GM23248 (cell line): ENCODE data around the gene DLG2. TPM values are rescaled to one million over a fixed set of nuclear protein-coding genes. Genes with fewer than 3 reads are reported as not detected.
"Not testable (repeated sequence)": the region's sequence is repeated elsewhere in the genome, so short reads cannot be mapped to it uniquely, and the experiment has no call there.

Source experiments
- DNase-seq: peaks from one replicate; pipeline ENCODE4 v3.0.0-alpha.2; 2015
- H2AFZ ChIP-seq: fragments of 200-600 bp; sonication (generic); 2 replicates; pipeline ENCODE4 v1.6.1; 2016; ENCODE audit warnings: antibody characterized with exemption
- H3F3A ChIP-seq: fragments of 200-600 bp; sonication (generic); 2 replicates; pipeline ENCODE4 v1.6.1; 2016; ENCODE audit warnings: mild to moderate bottlenecking, antibody characterized with exemption, mixed run types; ENCODE audit not compliant: insufficient read depth
- H3K27ac ChIP-seq: fragments of 200-600 bp; sonication (generic); 2 replicates; pipeline ENCODE4 v1.5.1; 2016; ENCODE audit warnings: mild to moderate bottlenecking
- H3K27me3 ChIP-seq: fragments of 200-600 bp; sonication (generic); replicated peaks from 2 replicates; pipeline ENCODE4 v1.6.1; 2016; ENCODE audit warnings: mild to moderate bottlenecking; ENCODE audit not compliant: insufficient read depth
- H3K36me3 ChIP-seq: fragments of 200-600 bp; sonication (generic); 2 replicates; pipeline ENCODE4 v1.6.1; 2016; ENCODE audit warnings: low read depth, mild to moderate bottlenecking
- H3K4me1 ChIP-seq: fragments of 200-600 bp; sonication (generic); 2 replicates; pipeline ENCODE4 v1.6.1; 2016; ENCODE audit warnings: mild to moderate bottlenecking; ENCODE audit not compliant: insufficient read depth
- H3K4me2 ChIP-seq: fragments of 200-600 bp; sonication (generic); one replicate; pipeline ENCODE4 v1.6.1; 2016; ENCODE audit warnings: mild to moderate bottlenecking; ENCODE audit not compliant: unreplicated experiment
- H3K4me3 ChIP-seq: fragments of 200-600 bp; sonication (generic); 2 replicates; pipeline ENCODE4 v1.5.1; 2016; ENCODE audit warnings: mild to moderate bottlenecking
- H3K79me2 ChIP-seq: fragments of 200-600 bp; sonication (generic); 2 replicates; pipeline ENCODE4 v1.6.1; 2016; ENCODE audit warnings: mild to moderate bottlenecking; ENCODE audit not compliant: insufficient read depth
- H3K9ac ChIP-seq: fragments of 200-600 bp; sonication (generic); 2 replicates; pipeline ENCODE4 v1.6.1; 2016; ENCODE audit warnings: mild to moderate bottlenecking
- H3K9me2 ChIP-seq: fragments of 200-600 bp; sonication (generic); 2 replicates; pipeline ENCODE4 v1.6.1; 2016; ENCODE audit warnings: mixed run types, mild to moderate bottlenecking, moderate library complexity; ENCODE audit not compliant: insufficient read depth
- H3K9me3 ChIP-seq: fragments of 200-600 bp; sonication (generic); one replicate; pipeline ENCODE4 v1.6.1; 2017; ENCODE audit warnings: low read depth
- H4K20me1 ChIP-seq: fragments of 200-600 bp; sonication (generic); 2 replicates; pipeline ENCODE4 v1.6.0; 2016; ENCODE audit not compliant: insufficient read depth
- EZH2 ChIP-seq: fragments of 200-600 bp; sonication (generic); IDR thresholded peaks from 2 replicates; pipeline ENCODE4 v1.6.1; 2018; ENCODE audit warnings: antibody characterized with exemption, mild to moderate bottlenecking; ENCODE audit not compliant: insufficient read depth, poor library complexity, severe bottlenecking
- EZH2phosphoT487 ChIP-seq: fragments of 200-600 bp; sonication (generic); IDR thresholded peaks from 2 replicates; pipeline ENCODE4 v1.6.1; 2018; ENCODE audit warnings: antibody characterized with exemption, moderate library complexity, mild to moderate bottlenecking, low read depth; ENCODE audit not compliant: insufficient read depth
- WGBS, 2 experiments: methylation state at CpG; one replicate each; pipeline ENCODE4 v1.1.6; 2015 to 2017; ENCODE audit warnings: low lambda C conversion rate in 2 of 2, low coverage in 1 of 2; ENCODE audit errors: missing lambda C conversion rate in 2 of 2; 5-methylcytosine and 5-hydroxymethylcytosine counted together
- in situ Hi-C: fragments of 300-500 bp; cut with MboI; formaldehyde crosslinking; loops from 2 replicates; pipeline ENCODE4 v1.15.0; 2020
- polyA plus RNA-seq: library from polyadenylated mRNA; unstranded; fragments of >200 nt; fragmentation: Nextera tagmentation; extraction: Ambion mirVana; gene quantifications from 2 replicates; pipeline ENCODE4 v1.2.1, GENCODE V29; 2016
- total RNA-seq: library from RNA; depleted of rRNA; stranded (reverse); fragments of >200 nt; shearing (Covaris generic); gene quantifications from 2 replicates; pipeline ENCODE4 v1.2.3, GENCODE V29; 2014

Gene DLG2
- total and polyA plus RNA-seq, 2 experiments from 2014 or later: 1.1 to 1.7 TPM

DNA sequence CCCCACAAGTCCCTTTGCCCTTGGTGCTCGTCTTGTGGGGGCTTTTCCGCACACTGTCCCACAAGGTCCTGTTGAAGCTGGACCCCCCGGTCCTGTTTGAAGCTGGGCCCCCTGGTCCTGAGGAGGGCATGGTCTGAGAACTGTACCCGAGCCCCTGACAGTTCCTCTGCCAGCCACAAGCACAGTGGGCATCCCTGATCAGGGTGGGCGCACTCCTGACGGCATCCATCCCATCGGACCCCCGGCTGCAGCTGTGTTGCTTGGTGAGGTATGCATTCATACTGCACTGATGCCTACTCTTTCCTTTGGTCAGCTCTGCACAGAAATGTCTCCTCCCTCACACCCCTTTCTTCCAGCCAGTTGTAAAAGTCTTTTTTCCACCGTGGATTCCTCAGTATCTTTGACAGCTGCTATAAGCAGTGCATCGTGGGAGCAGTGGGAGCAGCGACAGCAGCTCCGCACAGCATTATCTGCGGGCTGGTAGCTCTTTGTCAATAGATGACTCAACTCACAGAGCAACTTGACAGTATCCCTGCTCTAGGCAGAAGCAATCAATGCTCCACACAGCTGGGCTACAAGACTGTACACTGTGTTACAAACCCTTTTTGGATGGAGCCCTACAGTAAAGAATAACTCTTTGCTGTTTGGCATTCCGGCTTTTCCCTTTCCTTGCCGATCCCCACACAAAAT, 1310.1 kb downstream of the DLG2 start:
- H3K4me1 ChIP-seq: 0 out of 2 replicates have a peak, but pooled peaks cover 9% of the 10 kb centered on the region
- TF ChIP-seq EZH2phosphoT487 (no peak), EZH2 (no peak)
- no peaks in the 10 kb centered on the region for H3K9me3 ChIP-seq
- H3K9ac ChIP-seq: no peak overlapping the region
- H3K36me3 ChIP-seq: no peaks in the 10 kb centered on the region
- H3K4me3 ChIP-seq: no peak overlapping the region
- DNase-seq: peak; percentile 60
- 54% methylated on average over 15 of the region's 15 CpGs for whole genome bisulfite sequencing, 2 experiments
- H4K20me1 ChIP-seq: no peaks in the 10 kb centered on the region
- H3K9me2 ChIP-seq: no peaks in the 10 kb centered on the region
- H3K4me2 ChIP-seq: peak overlapping the region; percentile 44
- no peaks in the 10 kb centered on the region for H3K27me3 ChIP-seq
- in situ Hi-C loops: no loop called here
- no peak overlapping the region for H3K27ac ChIP-seq
- H3F3A ChIP-seq: no peaks in the 10 kb centered on the region
- peak overlapping the region; percentile 38; the same call in 1 of the 2 replicates for H2AFZ ChIP-seq
- no peaks in the 10 kb centered on the region for H3K79me2 ChIP-seq

DNA sequence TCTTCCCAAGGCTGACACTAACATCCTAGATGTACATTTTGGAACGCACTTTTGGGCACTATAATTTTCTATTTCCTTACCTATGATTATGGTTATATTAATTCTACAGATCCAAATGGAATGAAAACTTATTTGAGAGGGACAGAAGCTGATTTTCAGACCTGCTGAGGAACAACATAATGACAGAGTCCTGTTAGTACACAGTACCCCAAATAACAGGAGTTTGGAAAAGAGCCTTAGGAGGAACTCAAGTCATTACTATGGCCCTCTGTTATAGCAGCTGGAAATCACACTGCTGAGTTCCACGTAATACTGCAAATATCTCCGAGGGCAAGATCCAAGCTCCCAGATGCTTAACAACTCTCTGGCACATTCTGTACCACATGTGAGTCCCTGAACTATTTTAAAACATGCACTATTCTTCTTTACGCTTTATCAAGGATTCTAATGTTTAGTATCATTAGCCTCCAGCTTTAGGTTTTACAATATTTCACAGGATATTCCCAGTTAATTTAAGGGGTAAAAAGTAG, 1313.2 kb downstream of the DLG2 start:
- TF ChIP-seq EZH2: no peak
- no peak for TF ChIP-seq EZH2phosphoT487
- H3F3A ChIP-seq: no peaks in the 10 kb centered on the region
- 17 to 19% methylated on average over 4 of the region's 4 CpGs for WGBS, 2 experiments

DNA sequence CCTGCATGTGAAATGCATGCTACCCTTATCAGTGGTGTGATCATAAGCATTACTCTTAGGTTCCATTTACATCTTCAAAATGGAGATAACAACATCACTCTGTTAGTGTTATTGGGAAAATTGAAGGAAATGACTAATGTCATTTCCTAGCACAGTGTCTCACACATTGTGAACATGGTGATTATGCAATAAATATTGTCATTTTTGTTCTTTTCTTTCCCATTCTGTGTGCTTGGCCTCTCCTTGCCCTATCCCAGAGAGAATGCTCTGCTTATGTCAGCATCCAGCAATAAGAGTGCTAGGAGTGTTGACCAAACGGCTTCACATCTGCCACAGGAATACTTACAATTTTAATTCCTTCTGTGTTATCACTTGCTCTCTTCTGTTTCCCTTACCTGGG, 1316.9 kb downstream of the DLG2 start:
- H3K79me2 ChIP-seq: no peaks in the 10 kb centered on the region
- no peak overlapping the region for H3K4me3 ChIP-seq
- H3F3A ChIP-seq: no peaks in the 10 kb centered on the region
- DNase-seq: no peak
- H3K4me2 ChIP-seq: no peak overlapping the region
- no peaks in the 10 kb centered on the region for H3K36me3 ChIP-seq
- 0 out of 2 replicates have a peak, but pooled peaks cover 9% of the 10 kb centered on the region for H3K4me1 ChIP-seq
- no peak overlapping the region for H3K9ac ChIP-seq
- H3K9me3 ChIP-seq: no peaks in the 10 kb centered on the region
- H2AFZ ChIP-seq: no peak overlapping the region
- no peaks in the 10 kb centered on the region for H4K20me1 ChIP-seq
- H3K27me3 ChIP-seq: no peaks in the 10 kb centered on the region
- 35 to 50% methylated on average over 1 of the region's 1 CpG for WGBS, 2 experiments
- TF ChIP-seq EZH2phosphoT487 (no peak), EZH2 (no peak)
- H3K27ac ChIP-seq: no peak overlapping the region
- in situ Hi-C loops: no loop called here
- no peaks in the 10 kb centered on the region for H3K9me2 ChIP-seq

More for the DNA sequence above, 1313.2 kb downstream of the DLG2 start:
- Histone ChIP-seq H3K9me3 (no peaks in the 10 kb centered on the region), H3K36me3 (no peaks in the 10 kb centered on the region), H3K79me2 (no peaks in the 10 kb centered on the region), H3K9ac (no peak overlapping the region), H4K20me1 (no peaks in the 10 kb centered on the region), H3K4me2 (no peak overlapping the region), H3K27me3 (no peaks in the 10 kb centered on the region), H3K4me1 (0 out of 2 replicates have a peak, but pooled peaks cover 9% of the 10 kb centered on the region), H3K27ac (no peak overlapping the region), H3K9me2 (no peaks in the 10 kb centered on the region), H3K4me3 (no peak overlapping the region), H2AFZ (no peak overlapping the region; the same call in 1 of the 2 replicates)
- in situ Hi-C loops: no loop called here
- DNase-seq: peak; percentile 59

DNA sequence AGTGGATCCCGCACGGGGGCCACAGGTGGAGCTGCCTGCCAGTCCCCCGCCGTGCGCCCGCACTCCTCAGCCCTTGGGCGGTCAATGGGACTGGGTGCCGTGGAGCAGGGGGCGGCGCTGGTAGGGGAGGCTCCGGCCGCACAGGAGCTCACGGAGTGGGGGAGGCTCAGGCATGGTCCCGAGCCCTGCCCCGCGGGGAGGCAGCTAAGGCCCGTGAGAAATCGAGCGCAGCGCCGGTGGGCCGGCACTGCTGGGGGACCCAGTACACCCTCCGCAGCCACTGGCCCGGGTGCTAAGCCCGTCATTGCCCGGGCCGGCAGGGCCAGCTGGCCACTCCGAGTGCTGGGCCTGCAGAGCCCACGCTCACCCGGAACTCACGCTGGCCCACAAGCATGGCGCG, 1318.7 kb downstream of the DLG2 start:
- H3K27me3 ChIP-seq, H3K4me3 ChIP-seq, H3K9ac ChIP-seq, H3F3A ChIP-seq, H3K4me1 ChIP-seq, H3K9me3 ChIP-seq, H3K79me2 ChIP-seq, H3K36me3 ChIP-seq, H3K27ac ChIP-seq, H3K4me2 ChIP-seq, H3K9me2 ChIP-seq, H2AFZ ChIP-seq, H4K20me1 ChIP-seq, in situ Hi-C loops, DNase-seq: not testable (repeated sequence)
- WGBS, 2 experiments: 93% methylated on average over 22 to 25 of the region's 33 CpGs
